H9 (cell line): ENCODE data around the gene HOXA4. TPM values are rescaled to one million over a fixed set of nuclear protein-coding genes. Genes with fewer than 3 reads are reported as not detected.

ENCODE experiments used
- DNase-seq: peaks from one replicate; pipeline ENCODE4 v3.0.0-alpha.2; 2017
- H2AFZ ChIP-seq: one replicate; pipeline ENCODE4 v1.6.1; 2013; ENCODE audit warnings: mild to moderate bottlenecking, low read length, control low read depth, moderate library complexity
- H2AK5ac ChIP-seq: 2 replicates; pipeline ENCODE4 v1.6.1; 2013; ENCODE audit warnings: low read length, control low read depth, mixed read lengths; ENCODE audit not compliant: insufficient read length
- H2BK120ac ChIP-seq: one replicate; pipeline ENCODE4 v1.6.1; 2013; ENCODE audit warnings: low read depth, mild to moderate bottlenecking, low read length, control low read depth, inconsistent platforms; ENCODE audit not compliant: poor library complexity, severe bottlenecking
- H2BK12ac ChIP-seq: 2 replicates; pipeline ENCODE4 v1.6.1; 2013; ENCODE audit warnings: low read length, control low read depth, mixed read lengths, low read depth; ENCODE audit not compliant: insufficient read length
- H2BK15ac ChIP-seq: 2 replicates; pipeline ENCODE4 v1.6.1; 2013; ENCODE audit warnings: low read depth, low read length, control low read depth
- H2BK20ac ChIP-seq: one replicate; pipeline ENCODE4 v1.6.1; 2013; ENCODE audit warnings: low read depth, mild to moderate bottlenecking, low read length, control low read depth, inconsistent platforms; ENCODE audit not compliant: poor library complexity, severe bottlenecking
- H2BK5ac ChIP-seq: 2 replicates; pipeline ENCODE4 v1.6.1; 2013; ENCODE audit warnings: low read length, control low read depth, mixed read lengths; ENCODE audit not compliant: insufficient read length
- H3K14ac ChIP-seq: 2 replicates; pipeline ENCODE4 v1.6.1; 2013; ENCODE audit warnings: low read length, control low read depth; ENCODE audit not compliant: insufficient read depth
- H3K18ac ChIP-seq: 2 replicates; pipeline ENCODE4 v1.6.1; 2013; ENCODE audit warnings: low read depth, mild to moderate bottlenecking, mixed read lengths, low read length, control low read depth; ENCODE audit not compliant: insufficient read length
- H3K23ac ChIP-seq: 2 replicates; pipeline ENCODE4 v1.6.1; 2013; ENCODE audit warnings: low read length, control low read depth, mixed read lengths, low read depth; ENCODE audit not compliant: insufficient read length
- H3K23me2 ChIP-seq: 2 replicates; pipeline ENCODE4 v1.6.1; 2013; ENCODE audit warnings: low read depth, mild to moderate bottlenecking, mixed read lengths, low read length, control low read depth; ENCODE audit not compliant: insufficient read length, poor library complexity, severe bottlenecking
- H3K27ac ChIP-seq: 2 replicates; pipeline ENCODE4 v1.5.1; 2013; ENCODE audit warnings: low read length, control low read depth, mixed read lengths, low read depth; ENCODE audit not compliant: insufficient read length
- H3K27me3 ChIP-seq: 2 replicates; pipeline ENCODE4 v1.6.1; 2013; ENCODE audit warnings: low read length, control low read depth, inconsistent platforms; ENCODE audit not compliant: insufficient read depth
- H3K4ac ChIP-seq: 2 replicates; pipeline ENCODE4 v1.6.1; 2013; ENCODE audit warnings: low read depth, mild to moderate bottlenecking, control low read depth, inconsistent platforms, low read length, moderate library complexity
- H3K4me1 ChIP-seq: 2 replicates; pipeline ENCODE4 v1.6.1; 2013; ENCODE audit warnings: low read length, control low read depth, inconsistent platforms; ENCODE audit not compliant: insufficient read depth
- H3K4me2 ChIP-seq: 2 replicates; pipeline ENCODE4 v1.6.1; 2013; ENCODE audit warnings: low read length, control low read depth, mixed read lengths; ENCODE audit not compliant: insufficient read length, insufficient read depth
- H3K56ac ChIP-seq: 2 replicates; pipeline ENCODE4 v1.6.1; 2013; ENCODE audit warnings: low read depth, mild to moderate bottlenecking, mixed read lengths, low read length, control low read depth; ENCODE audit not compliant: insufficient read length
- H3K79me1 ChIP-seq: 2 replicates; pipeline ENCODE4 v1.6.1; 2013; ENCODE audit warnings: low read depth, mild to moderate bottlenecking, moderate library complexity, low read length, control low read depth, inconsistent platforms; ENCODE audit not compliant: insufficient read depth, poor library complexity, severe bottlenecking
- H3K79me2 ChIP-seq: 2 replicates; pipeline ENCODE4 v1.6.1; 2013; ENCODE audit warnings: low read length, control low read depth, inconsistent platforms; ENCODE audit not compliant: insufficient read depth
- H3K9ac ChIP-seq: 2 replicates; pipeline ENCODE4 v1.6.1; 2013; ENCODE audit warnings: low read length, control low read depth, mixed read lengths; ENCODE audit not compliant: insufficient read length; ENCODE audit errors: extremely low read depth
- H3K9me3 ChIP-seq: one replicate; pipeline ENCODE4 v1.6.1; 2013; ENCODE audit warnings: low read depth, low read length, inconsistent platforms; ENCODE audit not compliant: control insufficient read depth
- H3T11ph ChIP-seq: one replicate; pipeline ENCODE4 v1.6.1; 2013; ENCODE audit warnings: mild to moderate bottlenecking, low read length, control low read depth, inconsistent platforms
- H4K20me1 ChIP-seq: one replicate; pipeline ENCODE4 v1.6.1; 2013; ENCODE audit not compliant: control insufficient read depth, insufficient read length, insufficient read depth
- H4K5ac ChIP-seq: 2 replicates; pipeline ENCODE4 v1.6.1; 2013; ENCODE audit warnings: low read depth, mild to moderate bottlenecking, mixed read lengths, low read length, control low read depth; ENCODE audit not compliant: insufficient read length
- H4K8ac ChIP-seq: replicated peaks from 2 replicates; pipeline ENCODE4 v1.6.1; 2013; ENCODE audit warnings: low read length, control low read depth, mixed read lengths, low read depth; ENCODE audit not compliant: insufficient read length
- H4K91ac ChIP-seq: 2 replicates; pipeline ENCODE4 v1.6.1; 2013; ENCODE audit warnings: low read depth, mild to moderate bottlenecking, moderate library complexity, mixed read lengths, low read length, control low read depth; ENCODE audit not compliant: insufficient read length
- H3K27ac Mint-ChIP-seq, 3 experiments: 2 replicates in 2 of 3; 3 replicates in 1 of 3; pipeline ENCODE4 v1.8.0; 2020 to 2021; ENCODE audit warnings: mixed read lengths in 3 of 3, mild to moderate bottlenecking in 1 of 3, moderate library complexity in 1 of 3
- H3K27me3 Mint-ChIP-seq: 2 replicates; pipeline ENCODE4 v1.8.0; 2021; ENCODE audit warnings: low read depth, mild to moderate bottlenecking, moderate library complexity, mixed read lengths
- H3K36me3 Mint-ChIP-seq, 3 experiments: 2 replicates in 2 of 3; 3 replicates in 1 of 3; pipeline ENCODE4 v1.8.0; 2020 to 2021; ENCODE audit warnings: low read depth in 3 of 3, mixed read lengths in 3 of 3; ENCODE audit not compliant: insufficient read depth in 1 of 3
- H3K4me1 Mint-ChIP-seq, 2 experiments: 2 replicates each; pipeline ENCODE4 v1.8.0; 2020; ENCODE audit warnings: mixed read lengths in 2 of 2
- H3K4me3 Mint-ChIP-seq, 2 experiments: 2 replicates in 1 of 2; 3 replicates in 1 of 2; pipeline ENCODE4 v1.8.0; 2020 to 2021; ENCODE audit warnings: mild to moderate bottlenecking in 2 of 2, mixed read lengths in 2 of 2, moderate library complexity in 1 of 2
- H3K9me3 Mint-ChIP-seq, 2 experiments: 2 replicates in 1 of 2; 3 replicates in 1 of 2; pipeline ENCODE4 v1.8.0; 2020; ENCODE audit warnings: mild to moderate bottlenecking in 2 of 2, mixed read lengths in 2 of 2, moderate library complexity in 1 of 2
- CTCF ChIP-seq: fragments of 200-600 bp; sonication (generic); conservative IDR thresholded peaks from 3 replicates; pipeline ENCODE4 v1.8.0; 2021; ENCODE audit warnings: antibody characterized with exemption, mild to moderate bottlenecking
- WGBS: extraction: QIAGEN DNeasy Blood & Tissue Kit; methylation state at CpG from one replicate; pipeline ENCODE4 v1.1.7; 2013; ENCODE audit warnings: missing lambda C conversion rate, low lambda C conversion rate, mixed read lengths; ENCODE audit not compliant: insufficient read length; ENCODE audit errors: extremely low coverage; 5-methylcytosine and 5-hydroxymethylcytosine counted together
- total RNA-seq: library from RNA; stranded (reverse); gene quantifications from 2 replicates; pipeline ENCODE4 v1.2.1, GENCODE V29; 2021

Gene HOXA4
- total RNA-seq, 1 experiment from 2014 or later, result not detected

GRCh38 chr7:27153526-27153925, 23.0 kb upstream of the HOXA4 start:
- Mint-ChIP-seq H3K4me3 (no peak overlapping the region; a peak in 1 of 5 replicates), H3K27me3 (peaks cover 100% of the 10 kb centered on the region), H3K4me1 (peaks cover 13 to 22% of the 10 kb centered on the region in 2 experiments), H3K36me3 (peaks cover 0 to 6% (median 0%) of the 10 kb centered on the region in 3 experiments; a peak in 3 of 7 replicates), H3K9me3 (peaks cover 18 to 29% of the 10 kb centered on the region in 2 experiments), H3K27ac (no peak overlapping the region)
- H2AK5ac ChIP-seq, result no peak overlapping the region
- H4K8ac ChIP-seq, result no peak overlapping the region
- H4K5ac ChIP-seq, result no peak overlapping the region
- no peaks in the 10 kb centered on the region for H4K20me1 ChIP-seq
- no peak overlapping the region for H3K4ac ChIP-seq
- no CpG with 5 or more reads among the region's 3 CpGs for WGBS
- peaks cover 97% of the 10 kb centered on the region for H3K27me3 ChIP-seq
- H3K56ac ChIP-seq, result no peak overlapping the region
- no peak overlapping the region for H3K23ac ChIP-seq
- no peak overlapping the region for H2BK5ac ChIP-seq
- H4K91ac ChIP-seq, result no peak overlapping the region
- no peaks in the 10 kb centered on the region for H3K79me1 ChIP-seq
- no peak overlapping the region for H3K4me2 ChIP-seq
- no peak for TF ChIP-seq CTCF
- no peaks in the 10 kb centered on the region for H3K79me2 ChIP-seq
- H3K4me1 ChIP-seq, result no peaks in the 10 kb centered on the region
- no peak overlapping the region for H2BK12ac ChIP-seq
- no peak overlapping the region for H2BK120ac ChIP-seq
- no peak for DNase-seq
- no peak overlapping the region for H2AFZ ChIP-seq
- no peak overlapping the region for H3K9ac ChIP-seq
- no peak overlapping the region for H3K14ac ChIP-seq
- H3K23me2 ChIP-seq, result no peaks in the 10 kb centered on the region
- H3K9me3 ChIP-seq, result no peaks in the 10 kb centered on the region
- no peak overlapping the region for H3K27ac ChIP-seq
- H2BK20ac ChIP-seq, result no peak overlapping the region
- no peak overlapping the region for H3K18ac ChIP-seq
- H2BK15ac ChIP-seq, result no peak overlapping the region
- no peak overlapping the region for H3T11ph ChIP-seq
